Stimulated activated CD8-positive, alpha-beta memory T cell treated with anti-CD3 and anti-CD28 coated beads, Interleukin-15, amount 100 ng/mL, for 4 hours (primary cell): Measurements from ENCODE around the gene SLC4A11.
"Not testable (repeated sequence)": the region's sequence is repeated elsewhere in the genome, so short reads cannot be mapped to it uniquely, and the experiment has no call there.

Experiments
- DNase-seq, 2 donors: peaks; one replicate each; pipeline ENCODE4 v3.0.0-alpha.2; 2020; ENCODE audit warnings: low read depth in 2 of 2

Gene SLC4A11

DNA sequence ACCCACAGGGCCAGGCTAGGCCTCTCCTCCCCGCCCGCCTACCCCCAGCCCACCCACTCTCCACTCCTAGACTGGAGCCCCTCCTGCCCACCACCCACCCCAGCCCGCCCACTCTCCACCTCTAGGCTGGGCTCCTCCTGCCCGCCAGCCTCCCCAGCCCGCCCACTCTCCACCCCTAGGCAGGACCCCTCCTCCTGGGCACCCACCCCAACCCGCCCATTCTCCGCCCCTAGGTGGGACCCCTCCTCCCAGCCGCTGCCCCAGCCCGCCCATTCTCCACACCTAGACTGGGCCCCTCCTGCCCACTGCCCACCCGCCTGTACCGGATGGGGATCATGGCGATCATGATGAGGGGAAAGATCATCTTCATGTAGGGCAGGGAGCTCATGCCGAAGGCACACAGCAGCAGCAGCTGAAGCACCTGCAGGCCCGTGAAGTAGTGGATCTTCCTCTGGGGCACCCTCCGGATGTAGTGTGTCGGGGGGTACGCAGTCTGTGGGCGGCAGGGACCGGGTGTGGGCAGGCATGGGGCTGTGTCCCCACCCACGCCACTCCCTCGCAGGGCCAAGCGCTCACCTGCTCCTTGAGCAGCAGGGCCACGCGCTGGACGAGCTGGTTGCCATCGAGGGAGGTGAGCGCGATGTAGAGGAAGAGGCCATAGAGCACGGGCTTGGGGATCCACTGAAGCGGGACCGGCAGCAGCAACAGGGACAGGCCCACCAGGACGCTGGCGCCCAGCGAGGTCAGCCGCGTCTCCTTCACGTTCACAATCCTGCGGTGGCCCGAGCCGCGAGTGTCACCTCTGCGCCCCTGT lies 10.8 kb downstream of the SLC4A11 start:
- no peak for DNase-seq

DNA sequence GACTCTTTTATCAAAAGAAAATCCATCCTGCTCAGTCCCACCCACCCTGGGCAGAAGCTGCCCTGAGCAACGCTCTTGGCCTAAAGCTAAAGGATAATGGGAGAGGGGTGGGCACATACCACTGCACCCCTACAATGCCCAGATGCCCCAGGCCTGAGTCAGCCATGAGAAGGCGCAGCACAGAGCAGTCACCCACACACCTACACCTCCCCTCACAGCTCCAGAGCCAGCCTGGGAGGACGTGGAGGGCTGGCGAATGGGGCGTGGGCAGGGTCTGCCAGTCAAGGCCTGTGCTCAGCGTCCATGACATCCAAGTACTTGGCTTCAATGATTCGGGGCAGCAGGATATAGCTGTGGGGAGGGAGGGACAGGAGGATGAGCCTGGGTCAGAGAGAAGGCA lies 11.5 kb downstream of the SLC4A11 start:
- DNase-seq, result no peak

DNA sequence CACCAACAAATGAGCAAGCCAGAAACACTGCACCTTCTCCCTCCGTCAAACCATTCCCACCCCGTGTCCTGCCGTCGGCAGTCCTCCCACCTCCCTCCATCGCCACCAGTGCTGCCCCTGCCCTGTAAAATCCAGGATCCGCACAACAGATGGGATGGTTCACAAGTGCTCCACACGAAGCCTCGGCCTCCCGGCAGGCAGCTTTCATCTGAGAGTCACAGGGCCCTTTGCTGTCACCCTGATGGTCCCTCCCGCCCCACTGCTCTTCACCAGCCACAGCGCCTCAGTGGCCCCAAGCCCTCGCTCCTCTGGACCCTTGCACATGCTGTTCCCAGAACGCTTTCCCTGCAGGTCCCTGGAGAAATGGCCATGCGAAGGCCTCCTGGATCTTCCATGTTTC lies 12.1 kb downstream of the SLC4A11 start:
- no peak for DNase-seq

DNA sequence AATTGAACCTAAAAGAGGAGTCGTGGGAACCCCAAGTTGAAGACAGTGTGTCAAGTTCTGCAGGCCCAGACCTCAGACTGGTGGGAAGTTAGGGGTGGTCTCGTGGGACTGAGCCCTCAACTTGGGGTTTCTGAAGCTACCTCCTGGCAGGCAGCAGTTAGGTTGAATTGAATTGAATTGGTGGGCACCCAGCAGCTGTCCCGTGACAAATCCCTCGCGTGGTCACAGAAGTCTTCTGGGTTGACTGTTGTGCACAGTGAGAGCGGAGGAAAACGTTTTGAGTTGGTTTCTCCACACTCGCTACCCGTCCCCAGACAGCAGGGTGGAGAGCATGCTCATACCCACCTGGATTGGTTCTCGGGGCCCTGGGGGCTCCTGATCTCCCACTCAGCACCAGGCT lies 12.9 kb downstream of the SLC4A11 start:
- DNase-seq, result no peak

DNA sequence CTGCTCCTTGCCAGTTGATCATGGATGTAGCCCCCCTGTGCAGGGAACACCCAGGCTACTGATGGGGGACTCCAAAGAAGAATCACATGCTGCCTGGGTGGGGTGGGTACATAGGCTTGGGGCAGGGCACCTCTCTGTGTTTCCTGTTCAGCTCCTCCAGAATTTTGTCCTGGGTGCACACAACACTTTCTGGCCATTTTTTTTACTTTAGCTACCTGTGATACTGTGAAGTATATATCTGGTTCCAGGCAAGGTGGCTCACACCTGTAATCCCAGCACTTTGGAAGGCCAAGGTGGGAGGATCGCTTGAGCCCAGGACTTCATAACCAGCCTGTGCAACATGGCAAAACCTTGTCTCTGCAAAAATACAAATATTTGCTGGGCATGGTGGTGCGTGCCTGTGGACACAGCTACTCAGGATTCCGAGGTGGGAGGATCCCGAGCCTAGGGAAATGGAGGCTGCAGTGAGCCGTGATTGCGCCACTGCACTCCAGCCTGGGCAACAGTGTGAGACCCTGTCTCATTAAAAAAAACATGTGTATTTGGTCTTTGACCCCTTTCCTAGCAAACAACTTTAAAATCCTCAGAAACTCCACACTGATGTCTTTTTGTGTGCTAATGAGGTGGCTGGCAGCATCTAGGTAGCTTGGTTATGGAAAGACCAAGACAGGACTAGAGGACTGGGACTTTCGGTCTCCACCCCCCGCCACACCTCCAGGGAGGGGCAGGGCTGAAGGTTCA lies 14.1 kb downstream of the SLC4A11 start:
- DNase-seq, result no peak

DNA sequence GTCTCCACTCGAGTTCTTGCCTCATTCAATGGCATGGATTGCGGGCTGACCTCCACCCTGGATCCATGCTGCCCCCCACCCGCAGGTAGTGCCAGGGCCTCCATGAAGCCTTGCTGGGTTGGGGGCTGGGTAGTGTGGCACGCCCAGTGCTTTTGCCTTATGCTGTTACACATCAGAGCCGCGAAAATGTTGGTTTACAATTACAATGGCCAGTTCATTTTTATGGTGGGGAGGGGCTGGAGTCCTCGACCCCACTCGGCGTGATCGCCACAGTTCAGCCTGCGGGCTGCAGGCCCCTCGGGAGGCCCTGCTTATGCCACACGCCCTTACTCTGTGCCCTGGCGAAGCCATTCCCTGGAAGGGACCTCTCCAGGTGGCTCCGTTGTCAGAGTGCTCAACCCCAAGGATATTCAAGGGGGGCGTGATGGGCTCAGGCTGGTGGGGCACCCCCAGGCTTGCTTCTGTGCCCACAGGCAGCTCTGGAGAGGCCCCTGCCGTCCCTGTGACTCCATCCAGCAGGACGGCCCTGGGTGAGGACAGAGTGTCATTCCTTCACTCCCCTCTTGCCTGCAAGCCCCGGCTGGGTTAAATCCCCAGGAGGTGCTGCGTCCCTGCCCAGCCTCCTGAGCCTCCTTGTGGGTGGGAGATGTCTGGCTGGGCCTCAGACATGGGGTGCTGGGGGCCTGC lies 14.9 kb downstream of the SLC4A11 start:
- no peak for DNase-seq

DNA sequence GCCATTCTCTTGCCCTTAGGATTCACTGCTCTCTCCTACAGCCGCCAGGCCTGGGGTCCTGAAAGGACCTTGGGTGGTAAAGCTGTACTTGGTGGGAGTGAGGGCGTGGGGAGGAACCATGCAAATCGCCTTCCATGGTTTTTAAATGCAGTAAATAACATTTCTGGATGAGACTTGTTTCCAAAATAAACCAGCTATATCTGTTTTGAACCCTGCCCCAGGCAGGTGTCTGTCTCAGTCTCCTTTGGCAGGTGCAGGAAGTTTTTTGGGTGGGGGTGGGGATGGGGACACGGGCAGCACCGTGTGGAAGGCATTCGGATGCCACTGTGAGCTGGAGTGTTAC lies 15.4 kb downstream of the SLC4A11 start:
- no peak for DNase-seq

DNA sequence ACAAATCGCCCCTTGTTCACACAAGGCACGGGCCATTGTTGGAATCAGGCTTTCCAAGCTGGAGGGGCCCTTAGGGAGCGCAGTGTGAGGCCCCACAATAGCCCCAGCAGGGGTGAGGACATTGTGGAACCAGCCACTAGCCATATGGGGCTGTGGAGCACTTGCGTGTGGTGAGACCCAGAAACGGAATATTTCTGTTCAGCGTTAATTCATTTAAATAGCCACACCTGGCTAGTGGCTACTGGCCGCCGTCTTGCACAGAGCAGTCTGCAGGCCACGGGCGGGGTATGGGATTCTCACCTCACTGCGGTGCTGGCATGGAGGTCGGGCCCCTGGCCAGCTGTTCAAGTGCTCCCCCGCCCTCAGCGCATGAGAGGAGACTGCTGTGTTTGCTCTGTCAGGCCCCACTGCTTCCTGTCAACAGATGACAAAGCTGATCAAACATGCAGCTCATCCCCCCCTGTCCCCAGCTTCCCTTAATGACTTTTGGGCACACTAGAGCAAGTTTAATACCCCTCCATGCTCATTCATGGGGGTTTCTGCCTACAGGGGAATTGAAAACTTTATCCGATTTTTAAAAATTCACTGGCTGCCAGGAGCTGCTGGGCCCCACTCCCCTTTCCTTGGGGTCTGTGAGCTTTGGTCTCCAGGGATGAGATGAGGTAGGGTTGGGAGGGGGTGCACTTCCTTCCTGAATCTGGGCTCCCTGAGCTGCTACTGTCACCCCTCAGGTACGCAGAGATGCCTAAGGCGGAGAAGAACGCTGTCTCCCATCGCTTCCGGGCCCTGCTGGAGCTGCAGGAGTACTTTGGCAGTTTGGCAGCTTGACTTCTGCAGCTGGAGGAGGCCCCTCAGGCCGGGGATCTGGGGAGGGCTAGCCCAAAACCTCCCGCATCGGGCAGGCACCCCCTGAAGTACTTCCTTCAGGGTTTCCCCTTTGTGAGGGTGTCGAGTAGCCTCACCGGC lies 16.1 kb downstream of the SLC4A11 start:
- no peak for DNase-seq

DNA sequence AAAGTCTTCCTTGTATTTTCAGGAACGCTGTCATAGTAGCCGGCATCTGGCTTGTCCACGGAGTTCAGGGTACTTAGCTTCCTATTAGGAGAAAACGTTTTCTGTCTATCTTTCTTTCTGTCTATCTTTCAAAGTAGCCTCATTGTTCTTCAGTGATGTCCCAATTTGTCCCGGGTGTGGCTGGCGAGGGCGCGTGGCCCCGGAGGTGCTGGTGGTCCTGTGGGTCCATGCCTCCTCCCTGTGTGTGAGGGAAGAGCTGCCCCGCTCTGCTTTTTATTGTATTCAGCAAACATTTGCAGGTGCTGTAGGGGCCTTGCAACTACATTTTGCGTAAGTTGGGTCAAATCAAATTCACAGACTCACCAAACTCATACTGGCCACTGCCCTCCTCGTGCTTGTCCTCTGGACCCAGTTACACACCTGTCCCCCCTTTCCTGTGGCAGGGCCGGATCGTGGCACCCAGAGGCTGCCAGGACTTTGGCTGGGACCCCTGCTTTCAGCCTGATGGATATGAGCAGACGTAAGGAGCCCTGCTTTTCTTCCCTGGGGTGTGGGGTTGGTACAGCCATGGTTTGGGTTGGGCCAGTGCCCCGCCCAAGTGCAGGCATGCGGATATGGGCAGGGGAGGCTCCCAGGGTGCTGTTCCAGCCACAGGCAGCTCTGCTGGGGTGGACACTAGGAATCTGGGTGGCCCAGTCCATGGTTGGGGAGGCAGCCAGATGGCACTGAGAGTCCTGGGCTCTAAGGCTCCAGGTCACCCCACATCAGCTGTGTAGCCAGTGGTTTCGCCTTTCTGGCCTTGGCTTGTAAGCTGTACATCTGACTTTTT lies 17.4 kb downstream of the SLC4A11 start:
- DNase-seq, result no peak

DNA sequence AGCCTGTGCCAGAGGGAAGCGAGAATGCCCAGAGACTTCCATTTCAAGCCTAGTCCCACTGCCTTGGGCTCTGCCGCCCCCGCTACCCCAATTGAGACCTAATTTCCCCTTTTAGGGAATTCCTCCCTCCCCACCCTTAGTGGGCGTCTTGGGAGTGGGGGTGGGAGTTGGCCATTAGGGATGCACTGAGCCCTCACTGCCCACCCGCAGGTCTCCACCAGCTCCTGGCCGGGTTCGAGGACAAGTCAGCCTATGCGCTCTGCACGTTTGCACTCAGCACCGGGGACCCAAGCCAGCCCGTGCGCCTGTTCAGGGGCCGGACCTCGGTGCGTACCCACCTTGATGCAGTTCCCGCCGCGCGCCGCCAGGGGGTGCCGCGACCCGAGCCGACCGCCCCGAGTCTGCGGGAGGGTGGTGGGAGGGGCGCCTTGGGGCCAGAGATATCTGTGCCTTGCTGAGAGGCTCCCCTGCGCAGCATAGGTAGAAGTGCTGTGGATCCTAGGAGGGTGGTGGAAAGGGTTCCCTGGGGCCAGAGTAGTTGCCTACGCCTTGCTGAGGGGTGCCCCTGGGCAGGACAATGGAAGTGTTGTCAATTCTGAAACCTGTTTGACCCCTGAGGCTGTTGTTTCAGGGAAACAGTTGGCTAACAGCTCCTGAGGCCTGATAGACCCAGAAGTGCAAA lies 20.5 kb downstream of the SLC4A11 start:
- DNase-seq, result peak in 1 of 2 donors; percentile 33

DNA sequence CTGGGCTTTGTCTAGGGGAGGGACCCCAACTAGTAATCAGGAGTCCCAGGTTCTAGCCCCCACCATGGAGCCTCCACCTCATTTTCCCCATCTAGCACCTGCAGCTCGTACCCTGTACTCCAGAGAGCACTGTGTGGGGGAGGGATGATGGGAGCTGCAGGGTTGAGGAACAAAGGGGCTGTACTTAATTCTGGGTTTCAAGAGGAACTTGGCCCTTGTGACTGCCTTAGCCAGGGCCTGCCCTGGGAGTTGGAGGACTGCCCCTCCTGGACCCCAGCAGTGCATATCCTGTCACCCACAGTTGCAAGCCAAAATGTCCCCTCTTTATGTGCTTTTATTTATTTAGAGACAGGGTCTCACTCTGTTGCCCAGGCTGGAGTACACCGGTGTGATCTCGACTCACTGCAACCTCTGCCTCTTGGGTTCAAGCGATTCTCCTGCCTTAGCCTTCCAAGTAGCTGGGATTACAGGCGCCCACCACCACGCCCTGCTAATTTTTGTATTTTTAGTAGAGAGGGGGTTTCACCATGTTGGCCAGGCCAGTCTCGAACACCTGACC lies 23.6 kb downstream of the SLC4A11 start:
- not testable (repeated sequence) for DNase-seq

DNA sequence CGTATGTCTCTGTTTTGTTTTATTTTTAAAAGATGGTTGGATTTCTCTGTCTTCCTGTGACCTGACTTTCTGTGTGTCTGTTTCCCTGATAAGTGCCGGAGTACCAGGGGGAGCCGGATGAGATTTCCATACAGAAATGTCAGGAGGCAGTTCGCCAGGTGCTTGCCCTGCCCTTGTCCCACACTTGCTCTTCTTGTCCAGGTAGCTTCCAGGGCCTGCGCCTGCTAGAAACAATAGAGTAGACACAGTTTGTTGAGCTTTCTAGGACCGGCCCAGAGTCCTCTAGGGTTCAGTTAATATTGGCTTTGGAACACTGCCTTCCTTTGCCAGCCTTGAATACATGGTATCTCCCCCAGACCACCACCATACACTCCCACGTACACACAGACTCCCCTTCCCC lies 25.8 kb downstream of the SLC4A11 start:
- DNase-seq, result no peak

DNA sequence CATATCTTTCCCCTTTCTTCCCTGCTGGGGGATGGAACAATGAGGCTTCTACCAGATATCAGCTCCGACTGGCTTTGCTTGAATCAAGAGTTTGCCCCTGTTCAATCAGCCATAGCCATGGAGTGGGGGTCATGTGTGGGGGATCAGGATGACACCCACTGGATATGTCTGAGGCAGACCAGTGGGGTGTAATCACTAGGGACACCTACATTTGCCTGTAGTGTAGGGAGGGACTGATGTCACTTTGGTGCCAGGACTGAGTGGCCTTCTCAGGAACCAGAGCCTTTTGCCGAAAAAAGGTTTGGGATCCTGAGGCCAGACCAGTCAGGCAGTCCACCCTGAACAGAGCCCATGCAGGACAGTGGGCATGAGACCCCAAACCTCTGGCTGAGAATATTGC lies 28.6 kb downstream of the SLC4A11 start:
- DNase-seq, result no peak

DNA sequence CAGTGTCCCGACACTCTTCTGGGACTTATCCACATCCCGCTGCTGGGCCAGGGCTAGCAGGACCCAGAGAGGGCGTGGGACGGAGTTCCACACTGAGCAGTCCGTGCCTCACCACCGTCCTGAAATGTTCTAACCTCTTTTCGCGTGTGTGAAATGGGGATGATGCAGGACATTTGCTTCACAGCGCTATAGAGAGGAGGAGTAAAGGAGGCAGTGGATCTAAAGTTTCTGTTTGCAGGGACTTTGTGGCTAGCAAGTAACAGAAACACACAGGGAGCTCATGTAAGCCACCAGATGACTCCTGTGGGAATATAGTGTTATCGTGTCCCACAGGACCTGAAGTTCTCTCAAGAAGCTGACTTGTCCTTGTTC lies 29.1 kb downstream of the SLC4A11 start:
- no peak for DNase-seq

DNA sequence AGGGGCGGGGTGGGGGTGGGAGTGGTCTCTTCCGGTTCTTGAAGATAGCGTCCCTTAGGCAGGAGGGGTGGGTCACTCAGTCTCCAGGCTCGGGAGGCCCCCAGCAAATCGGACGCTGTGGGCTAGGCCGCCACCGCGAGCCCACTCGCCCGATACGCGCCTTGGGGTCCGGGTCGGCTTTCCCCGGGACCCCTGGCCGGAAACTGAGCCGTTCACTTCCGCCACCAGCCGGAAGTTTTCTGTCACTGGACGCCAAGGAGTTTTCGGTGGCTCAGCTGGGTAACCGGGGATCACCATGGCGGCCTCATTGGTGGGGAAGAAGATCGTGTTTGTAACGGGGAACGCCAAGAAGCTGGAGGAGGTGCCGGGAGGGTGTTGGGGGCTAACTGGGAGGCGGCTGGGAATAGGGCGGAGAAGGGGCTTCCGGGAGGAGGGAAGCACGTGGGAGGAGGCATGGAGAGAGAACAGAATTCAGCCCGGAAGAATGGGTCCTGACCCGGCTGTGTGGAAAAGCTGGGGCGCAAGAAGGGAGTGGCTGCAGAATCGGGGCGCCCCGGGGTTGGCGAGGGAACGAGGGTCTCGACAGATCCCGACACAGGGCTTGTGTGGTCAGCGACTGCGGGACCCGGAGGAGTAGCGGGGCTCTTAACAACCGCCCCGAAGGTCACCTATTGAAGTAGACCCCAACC lies 29.6 kb downstream of the SLC4A11 start, which contains the start of gene ITPA:
ITPA (plus strand) TSS at position 242 of the 689 bp plus-strand sequence; CDS start at position 296, 54 bp downstream.
- peak in 1 of 2 donors; percentile 33 for DNase-seq

DNA sequence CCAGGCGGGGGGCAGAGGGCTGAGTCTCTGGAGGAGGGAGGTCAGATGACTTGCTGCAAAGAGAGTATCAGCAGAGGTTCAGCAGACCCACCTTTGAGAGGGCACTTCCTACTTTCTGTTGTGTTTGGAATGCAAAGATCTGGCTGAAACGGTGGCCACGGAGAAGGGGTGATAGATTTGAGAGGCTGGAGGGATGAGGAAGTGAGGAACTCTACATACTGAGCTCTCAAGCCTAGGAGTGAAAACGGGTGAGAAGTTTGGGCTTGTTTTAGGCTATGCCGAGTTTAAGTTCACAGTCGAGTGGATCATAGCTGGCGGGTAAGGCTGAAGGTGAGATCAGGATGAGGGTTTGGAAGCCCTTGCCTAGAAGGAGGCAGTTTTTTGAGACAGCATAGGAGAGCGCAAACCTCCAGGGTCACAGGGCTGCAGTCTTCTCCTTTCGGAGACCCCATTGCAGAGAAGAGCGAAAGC lies 30.2 kb downstream of the SLC4A11 start:
- no peak for DNase-seq

DNA sequence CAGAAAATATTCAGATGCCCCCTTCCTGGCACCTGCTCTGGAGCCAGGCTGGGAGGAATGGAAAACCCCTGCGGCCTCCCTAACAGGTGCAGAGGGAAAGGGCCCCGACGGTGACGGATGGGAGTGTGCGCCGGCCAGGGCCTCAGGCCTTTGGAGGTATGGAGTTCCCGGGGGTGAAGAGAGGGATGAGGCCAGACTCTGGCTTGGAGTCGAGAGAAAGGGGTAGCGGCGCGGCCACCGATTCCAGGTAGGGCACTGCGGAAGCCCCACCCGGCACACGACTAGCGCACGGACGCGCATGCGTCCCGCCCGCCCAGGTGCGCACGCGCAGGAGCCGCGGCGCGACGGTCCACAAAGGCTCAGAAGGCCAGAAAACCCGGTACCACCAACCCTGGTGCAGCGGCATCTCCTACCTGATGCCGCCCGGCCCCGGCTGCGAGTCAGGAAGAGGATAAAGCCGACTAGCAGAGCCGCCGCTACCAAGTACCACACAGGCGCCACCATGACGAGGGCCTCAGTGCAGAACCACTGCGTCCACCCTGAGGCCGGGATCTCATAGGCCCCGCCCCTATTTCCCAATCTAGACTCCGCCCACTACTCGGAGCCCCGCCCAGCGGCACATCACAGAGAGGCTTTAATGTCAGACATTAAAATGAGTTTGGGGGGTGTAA lies 34.7 kb downstream of the SLC4A11 start, which contains the start of gene DDRGK1:
DDRGK1 (minus strand) TSS at position 559 of the 671 bp plus-strand sequence; CDS start at position 504, 55 bp downstream.
- DNase-seq, result peak; percentile 76 to 82
